ENCODE results near the gene ADGRB3.

ADGRB3 gene

DNA sequence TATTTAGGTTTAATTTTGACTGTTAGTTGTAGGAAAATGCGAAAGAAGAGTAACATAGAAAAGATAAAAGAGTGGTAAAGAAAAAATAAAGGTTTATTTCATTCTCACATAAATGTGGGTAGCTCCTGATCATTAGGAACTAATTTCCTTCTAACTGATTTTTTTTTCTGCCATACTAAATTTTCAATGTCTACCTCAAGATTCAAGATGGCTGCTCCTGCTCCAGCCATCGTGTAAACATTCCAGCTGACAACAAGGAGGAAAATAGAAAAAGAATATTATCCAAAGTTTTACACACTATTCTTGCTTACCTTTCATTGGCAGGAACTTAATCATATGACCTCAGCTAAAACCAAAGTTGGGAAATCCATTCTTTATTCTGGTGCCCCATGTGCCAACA lies 673.5 kb downstream of the ADGRB3 start:
- H3K27ac ChIP-seq = no peak overlapping the region
- H3K4me1 ChIP-seq = no peaks in the 10 kb centered on the region
- intact Hi-C loops (cut with DNase I; ENCODE audit: low total_unique reads) = no loop called here
- H3K36me3 ChIP-seq = no peaks in the 10 kb centered on the region
- H3K4me3 ChIP-seq = no peak overlapping the region
- no peaks in the 10 kb centered on the region for H3K27me3 ChIP-seq
- no peak for DNase-seq
- TF ChIP-seq, protein P1, sequence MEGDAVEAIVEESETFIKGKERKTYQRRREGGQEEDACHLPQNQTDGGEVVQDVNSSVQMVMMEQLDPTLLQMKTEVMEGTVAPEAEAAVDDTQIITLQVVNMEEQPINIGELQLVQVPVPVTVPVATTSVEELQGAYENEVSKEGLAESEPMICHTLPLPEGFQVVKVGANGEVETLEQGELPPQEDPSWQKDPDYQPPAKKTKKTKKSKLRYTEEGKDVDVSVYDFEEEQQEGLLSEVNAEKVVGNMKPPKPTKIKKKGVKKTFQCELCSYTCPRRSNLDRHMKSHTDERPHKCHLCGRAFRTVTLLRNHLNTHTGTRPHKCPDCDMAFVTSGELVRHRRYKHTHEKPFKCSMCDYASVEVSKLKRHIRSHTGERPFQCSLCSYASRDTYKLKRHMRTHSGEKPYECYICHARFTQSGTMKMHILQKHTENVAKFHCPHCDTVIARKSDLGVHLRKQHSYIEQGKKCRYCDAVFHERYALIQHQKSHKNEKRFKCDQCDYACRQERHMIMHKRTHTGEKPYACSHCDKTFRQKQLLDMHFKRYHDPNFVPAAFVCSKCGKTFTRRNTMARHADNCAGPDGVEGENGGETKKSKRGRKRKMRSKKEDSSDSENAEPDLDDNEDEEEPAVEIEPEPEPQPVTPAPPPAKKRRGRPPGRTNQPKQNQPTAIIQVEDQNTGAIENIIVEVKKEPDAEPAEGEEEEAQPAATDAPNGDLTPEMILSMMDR (IDR thresholded peaks at IDR 0.05) = no peak
- H3K9me3 ChIP-seq = no peaks in the 10 kb centered on the region

DNA sequence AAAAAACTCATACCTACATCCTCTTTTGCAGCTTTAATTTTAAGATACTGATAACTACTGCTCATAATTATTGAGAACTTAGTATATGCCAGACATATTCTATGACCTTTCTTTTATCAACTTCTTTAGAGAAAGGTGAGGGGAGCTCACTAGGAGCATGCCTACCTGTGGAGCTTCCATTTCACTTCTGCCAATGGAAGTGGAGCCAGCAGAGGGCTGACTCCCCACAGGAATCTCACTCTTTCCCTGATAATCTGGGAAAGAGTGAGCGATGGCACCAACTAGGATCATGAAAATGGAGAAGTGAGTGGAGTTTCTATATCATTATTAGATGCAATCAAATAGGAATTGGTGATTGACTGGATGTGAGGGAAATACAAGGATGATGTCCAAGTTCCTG lies 676.8 kb downstream of the ADGRB3 start:
- H3K36me3 ChIP-seq = no peaks in the 10 kb centered on the region
- no peak overlapping the region for H3K4me3 ChIP-seq
- H3K9me3 ChIP-seq = no peaks in the 10 kb centered on the region
- no peak for DNase-seq
- H3K27me3 ChIP-seq = no peaks in the 10 kb centered on the region
- TF ChIP-seq, protein P1 (IDR thresholded peaks at IDR 0.05) = no peak
- intact Hi-C loops (cut with DNase I; ENCODE audit: low total_unique reads) = no loop called here
- no peaks in the 10 kb centered on the region for H3K4me1 ChIP-seq
- no peak overlapping the region for H3K27ac ChIP-seq

DNA sequence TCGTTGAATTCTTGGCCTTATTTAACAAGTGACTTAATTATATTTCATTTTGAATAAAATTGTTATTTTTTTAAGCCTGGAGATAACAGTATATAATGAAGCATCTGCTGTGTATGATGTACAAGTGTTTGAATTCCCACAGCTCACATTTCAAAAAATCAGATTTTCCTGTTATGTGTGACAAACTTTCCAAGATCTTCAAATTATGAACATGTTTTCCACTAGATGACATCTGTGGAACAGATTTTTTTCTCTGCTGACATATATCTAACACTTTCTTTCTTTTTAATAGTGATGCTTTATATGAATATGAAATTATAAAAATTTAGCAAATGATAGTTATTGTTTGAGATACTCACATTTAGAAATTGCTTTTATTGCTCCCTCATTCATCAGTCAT lies 678.9 kb downstream of the ADGRB3 start:
- H3K4me3 ChIP-seq = no peak overlapping the region
- TF ChIP-seq, protein P1 (IDR thresholded peaks at IDR 0.05) = no peak
- H3K9me3 ChIP-seq = no peaks in the 10 kb centered on the region
- no peak for DNase-seq
- intact Hi-C loops (cut with DNase I; ENCODE audit: low total_unique reads) = no loop called here
- no peaks in the 10 kb centered on the region for H3K27me3 ChIP-seq
- H3K36me3 ChIP-seq = no peaks in the 10 kb centered on the region
- no peaks in the 10 kb centered on the region for H3K4me1 ChIP-seq
- H3K27ac ChIP-seq = no peak overlapping the region

DNA sequence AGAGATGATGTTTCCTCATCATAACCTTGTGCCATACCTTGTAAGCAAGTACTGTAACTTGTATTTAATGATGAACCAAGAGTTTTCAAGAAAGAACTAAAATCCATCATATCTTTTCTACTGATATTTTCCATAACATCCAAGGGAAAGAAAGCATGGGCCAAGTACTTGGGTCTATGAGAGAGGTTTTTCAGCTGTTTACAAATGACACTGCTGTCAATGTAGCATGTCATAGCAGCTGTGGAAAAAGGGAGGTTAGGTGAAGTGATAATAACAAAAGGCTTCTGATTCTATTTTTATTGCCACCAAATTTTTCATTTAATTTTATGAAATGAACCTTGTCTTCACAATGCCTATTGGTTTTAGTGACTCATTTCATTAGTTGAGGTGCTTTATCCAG lies 679.4 kb downstream of the ADGRB3 start:
- no peaks in the 10 kb centered on the region for H3K27me3 ChIP-seq
- no peak overlapping the region for H3K4me3 ChIP-seq
- intact Hi-C loops (cut with DNase I; ENCODE audit: low total_unique reads) = no loop called here
- no peak for DNase-seq
- H3K27ac ChIP-seq = no peak overlapping the region
- TF ChIP-seq, protein P1 (IDR thresholded peaks at IDR 0.05) = no peak
- H3K36me3 ChIP-seq = no peaks in the 10 kb centered on the region
- no peaks in the 10 kb centered on the region for H3K9me3 ChIP-seq
- H3K4me1 ChIP-seq = no peaks in the 10 kb centered on the region

DNA sequence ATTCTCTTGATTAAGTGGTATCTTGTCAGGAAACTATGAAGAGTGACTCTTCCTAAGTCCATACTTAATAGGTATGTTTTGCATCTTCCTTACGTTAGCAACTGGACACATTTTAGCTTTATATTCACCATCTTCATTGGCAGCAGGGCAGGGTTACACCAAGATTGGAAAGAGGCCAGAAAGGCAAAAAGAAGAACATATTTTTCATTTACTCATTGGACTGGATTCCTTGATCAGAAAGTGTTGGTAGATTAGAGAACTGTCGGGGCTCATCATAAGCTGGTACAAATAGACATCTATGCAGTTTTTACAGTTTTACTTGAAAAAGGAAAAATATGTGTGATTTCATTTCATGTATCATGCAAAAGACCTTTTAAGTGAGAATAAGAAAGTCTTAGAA lies 696.8 kb downstream of the ADGRB3 start:
- no peak for DNase-seq
- H3K4me3 ChIP-seq = no peak overlapping the region
- intact Hi-C loops (cut with DNase I; ENCODE audit: low total_unique reads) = no loop called here
- TF ChIP-seq, protein P1 (IDR thresholded peaks at IDR 0.05) = no peak
- H3K36me3 ChIP-seq = no peaks in the 10 kb centered on the region
- H3K27ac ChIP-seq = no peak overlapping the region
- no peaks in the 10 kb centered on the region for H3K27me3 ChIP-seq
- no peaks in the 10 kb centered on the region for H3K9me3 ChIP-seq
- H3K4me1 ChIP-seq = no peaks in the 10 kb centered on the region

DNA sequence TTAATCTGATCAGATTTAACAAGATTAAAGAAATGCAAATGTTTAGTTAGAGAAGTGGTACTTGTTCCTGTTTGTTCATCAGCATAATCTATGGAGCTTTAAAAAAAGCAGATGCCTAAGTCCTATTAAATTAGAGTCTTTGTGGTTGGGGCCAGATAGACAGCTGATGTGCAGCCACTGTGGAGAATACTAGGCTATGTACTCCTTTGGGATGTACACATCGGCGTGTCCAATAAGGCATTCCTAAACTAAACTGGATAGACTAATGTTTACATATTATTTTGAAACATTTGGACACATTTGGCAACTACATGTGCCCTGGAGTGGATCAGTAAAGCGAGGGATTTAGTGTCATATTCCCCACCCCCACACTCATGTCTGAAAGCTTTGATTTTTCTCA lies 702.2 kb downstream of the ADGRB3 start:
- Histone ChIP-seq H3K36me3 (no peaks in the 10 kb centered on the region), H3K27ac (no peak overlapping the region), H3K27me3 (no peaks in the 10 kb centered on the region), H3K4me1 (no peaks in the 10 kb centered on the region), H3K4me3 (no peak overlapping the region), H3K9me3 (no peaks in the 10 kb centered on the region)
- DNase-seq = no peak
- TF ChIP-seq, protein P1 (IDR thresholded peaks at IDR 0.05) = no peak
- intact Hi-C loops (cut with DNase I; ENCODE audit: low total_unique reads) = no loop called here
